HCT116 (cell line): ENCODE data around the gene SETD1B.

Experiments used
- CEBPB ChIP-seq: IDR thresholded peaks from 2 replicates; pipeline ENCODE4 v1.6.1; 2012; ENCODE audit warnings: low read depth
- CTCF ChIP-seq, 3 experiments: fragments of 200-600 bp in 1 of 3; sonication (generic) in 1 of 3; IDR thresholded peaks in 2 of 3; conservative IDR thresholded peaks in 1 of 3; 2 replicates each; pipeline ENCODE4 v1.5.1; 2012 to 2017; ENCODE audit warnings: low read depth in 2 of 3, low read length in 2 of 3, antibody characterized with exemption in 1 of 3, borderline replicate concordance in 1 of 3, control low read depth in 1 of 3, mild to moderate bottlenecking in 1 of 3, mixed read lengths in 1 of 3, mixed run types in 1 of 3, moderate library complexity in 1 of 3; ENCODE audit not compliant: insufficient read depth in 1 of 3
- EZH2 ChIP-seq: fragments of 200-600 bp; sonication (generic); IDR thresholded peaks from 2 replicates; pipeline ENCODE4 v1.6.1; 2017; ENCODE audit warnings: antibody characterized with exemption, mixed run types
- POLR2A ChIP-seq: IDR thresholded peaks from 2 replicates; pipeline ENCODE4 v1.7.0; 2011; ENCODE audit warnings: borderline replicate concordance; ENCODE audit not compliant: insufficient read depth, insufficient read length; ENCODE audit errors: extremely low read depth
- POLR2AphosphoS5 ChIP-seq: IDR thresholded peaks from 2 replicates; pipeline ENCODE4 v1.6.1; 2011; ENCODE audit warnings: mild to moderate bottlenecking, low read depth, low read length, moderate library complexity
- SIN3A ChIP-seq: IDR thresholded peaks from 2 replicates; pipeline ENCODE4 v1.6.1; 2012; ENCODE audit warnings: low read depth
- SP1 ChIP-seq: IDR thresholded peaks from 2 replicates; pipeline ENCODE4 v1.6.1; 2012; ENCODE audit warnings: low read depth
- ZNF274 ChIP-seq: fragments of 200-500 bp; sonication (Bioruptor generic); IDR thresholded peaks from 2 replicates; pipeline ENCODE4 v1.6.1; 2014; ENCODE audit warnings: mild to moderate bottlenecking, low read depth, low read length, inconsistent platforms

- TF ChIP-seq POLR2A = no peak
- TF ChIP-seq CEBPB = no peak
- no peak for TF ChIP-seq CTCF (IDR thresholded peaks at IDR 0.05 in 2 of 3, conservative IDR thresholded peaks at IDR 0.05 in 1 of 3; ENCODE audit: borderline replicate concordance in 1 of 3, insufficient read depth in 1 of 3, low read depth in 2 of 3, low read length in 2 of 3)
- no peak for TF ChIP-seq EZH2
- TF ChIP-seq ZNF274 = no peak
- TF ChIP-seq SIN3A = no peak
- no peak for TF ChIP-seq POLR2AphosphoS5
- no peak for TF ChIP-seq SP1
Observed at GRCh38 chr12:121766290-121767039, 37.3 kb upstream of the SETD1B start.
